ENCODE results near the gene CRABP1. TPM values are rescaled to one million over a fixed set of nuclear protein-coding genes. Genes with fewer than 3 reads are reported as not detected.
"Not testable (repeated sequence)": the region's sequence is repeated elsewhere in the genome, so short reads cannot be mapped to it uniquely, and the experiment has no call there.

The CRABP1 gene
- total RNA-seq, 3 donors from 2014 or later = 11.5 to 14.5 TPM; not detected in 1

GRCh38 chr15:78372880-78373279 lies 32.7 kb downstream of the CRABP1 start:
- no peak for DNase-seq (ENCODE audit: low spot score in 2 of 2)
- Histone ChIP-seq H3K9me3 (no peaks in the 10 kb centered on the region), H3K27me3 (no peaks in the 10 kb centered on the region), H3K4me3 (no peak overlapping the region), H3K27ac (no peak overlapping the region), H3K4me1 (no peaks in the 10 kb centered on the region), H3K36me3 (no peaks in the 10 kb centered on the region)
- intact Hi-C loops (cut with DNase I; ENCODE audit: low total_unique reads) = no loop called here
- TF ChIP-seq POLR2AphosphoS5 (IDR thresholded peaks at IDR 0.05) = no peak

- no peak overlapping the region for H3K4me3 ChIP-seq
- TF ChIP-seq POLR2AphosphoS5 (IDR thresholded peaks at IDR 0.05) = no peak
- no peak for TF ChIP-seq CTCF (IDR thresholded peaks at IDR 0.05)
- TF ChIP-seq POLR2A (IDR thresholded peaks at IDR 0.05) = no peak
- H3K27me3 ChIP-seq = no peaks in the 10 kb centered on the region
- no peaks in the 10 kb centered on the region for H3K9me3 ChIP-seq
- no peaks in the 10 kb centered on the region for H3K4me1 ChIP-seq
- DNase-seq (ENCODE audit: low spot score in 2 of 2) = peak in 1 of 2 donors; percentile 39
- intact Hi-C loops (cut with DNase I; ENCODE audit: low total_unique reads) = no loop called here
- no peaks in the 10 kb centered on the region for H3K36me3 ChIP-seq
- H3K27ac ChIP-seq = peak overlapping the region in 1 of 2 donors; percentile 19
These were observed 34.6 kb downstream of the CRABP1 start for GRCh38 chr15:78374436-78375393.

- intact Hi-C loops (cut with DNase I; ENCODE audit: low total_unique reads); H3K36me3 ChIP-seq; H3K27ac ChIP-seq; H3K9me3 ChIP-seq; H3K27me3 ChIP-seq; H3K4me1 ChIP-seq; H3K4me3 ChIP-seq; DNase-seq (ENCODE audit: low spot score in 2 of 2): not testable (repeated sequence)
These were observed 40.0 kb downstream of the CRABP1 start for GRCh38 chr15:78380143-78380542.

- no peak overlapping the region for H3K4me3 ChIP-seq
- DNase-seq (ENCODE audit: low spot score in 2 of 2) = no peak
- intact Hi-C loops (cut with DNase I; ENCODE audit: low total_unique reads) = no loop called here
These were observed 42.1 kb downstream of the CRABP1 start for GRCh38 chr15:78382114-78382880.

GRCh38 chr15:78384651-78385050 lies 44.5 kb downstream of the CRABP1 start:
- H3K27ac ChIP-seq = no peak overlapping the region
- H3K27me3 ChIP-seq = no peaks in the 10 kb centered on the region
- H3K9me3 ChIP-seq = no peaks in the 10 kb centered on the region
- TF ChIP-seq CTCF (IDR thresholded peaks at IDR 0.05) (no peak), POLR2A (IDR thresholded peaks at IDR 0.05) (no peak), POLR2AphosphoS5 (IDR thresholded peaks at IDR 0.05) (no peak)
- intact Hi-C loops (cut with DNase I; ENCODE audit: low total_unique reads) = no loop called here
- H3K4me1 ChIP-seq = no peaks in the 10 kb centered on the region
- no peak overlapping the region for H3K4me3 ChIP-seq
- H3K36me3 ChIP-seq = no peaks in the 10 kb centered on the region
- no peak for DNase-seq (ENCODE audit: low spot score in 2 of 2)

More at GRCh38 chr15:78382114-78382880, 42.1 kb downstream of the CRABP1 start:
- no peaks in the 10 kb centered on the region for H3K27me3 ChIP-seq
- TF ChIP-seq POLR2A (IDR thresholded peaks at IDR 0.05) = no peak
- no peak for TF ChIP-seq CTCF (IDR thresholded peaks at IDR 0.05)
- no peak for TF ChIP-seq POLR2AphosphoS5 (IDR thresholded peaks at IDR 0.05)
- no peaks in the 10 kb centered on the region for H3K9me3 ChIP-seq
- no peak overlapping the region for H3K27ac ChIP-seq
- H3K36me3 ChIP-seq = no peaks in the 10 kb centered on the region
- no peaks in the 10 kb centered on the region for H3K4me1 ChIP-seq
